ENCODE data around the gene KRT26. TPM values are rescaled to one million over a fixed set of nuclear protein-coding genes. Genes with fewer than 3 reads are reported as not detected.

Gene KRT26
- total RNA-seq, 2 experiments from 2014 or later = not detected

GRCh38 chr17:40765657-40766056 lies 6.3 kb downstream of the KRT26 start:
- intact Hi-C loops (cut with DNase I, micrococcal nuclease) = no loop called here
- ChIA-PET CTCF (interaction anchor here (0.7 kb wide), 1 partner anchor 67 kb away, joined by 3 read pairs; no protein-coding TSS in a partner anchor), POLR2A (no interaction called here)
- H3K27me3 Mint-ChIP-seq = peaks cover 54% of the 10 kb centered on the region
- no peak for TF ChIP-seq CTCF (IDR thresholded peaks at IDR 0.05)
- H3K4me1 ChIP-seq (ENCODE audit: insufficient read depth, low read length) = no peaks in the 10 kb centered on the region
- peaks cover 17% of the 10 kb centered on the region for H3K9me3 Mint-ChIP-seq
- no peak overlapping the region for H3K27ac Mint-ChIP-seq
- no peak overlapping the region for H3K27ac ChIP-seq (ENCODE audit: low read depth in 1 of 2, low read length in 2 of 2)
- H3K4me3 Mint-ChIP-seq = no peak overlapping the region
- H3K9me3 ChIP-seq (ENCODE audit: control insufficient read depth in 1 of 2, insufficient read depth in 1 of 2, low read length in 2 of 2) = peaks cover 13 to 27% of the 10 kb centered on the region in 2 experiments
- peaks cover 6 to 8% of the 10 kb centered on the region in 2 experiments for H3K27me3 ChIP-seq (ENCODE audit: control insufficient read depth in 1 of 2, insufficient read depth in 2 of 2, low read length in 2 of 2)
- no peaks in the 10 kb centered on the region for H3K4me1 Mint-ChIP-seq (ENCODE audit: low read depth)
- no peak overlapping the region for H3K4me3 ChIP-seq (ENCODE audit: low read length)
- H3K36me3 Mint-ChIP-seq (ENCODE audit: low read depth) = peaks cover 2% of the 10 kb centered on the region
- DNase-seq (no peak), ATAC-seq (ENCODE audit: poor library complexity) (no peak)
- H3K36me3 ChIP-seq (ENCODE audit: insufficient read depth, low read length) = no peaks in the 10 kb centered on the region

- H3K4me1 ChIP-seq (ENCODE audit: insufficient read depth, low read length) = no peaks in the 10 kb centered on the region
- TF ChIP-seq CTCF (IDR thresholded peaks at IDR 0.05) = no peak
- peaks cover 13 to 46% of the 10 kb centered on the region in 2 experiments for H3K9me3 ChIP-seq (ENCODE audit: control insufficient read depth in 1 of 2, insufficient read depth in 1 of 2, low read length in 2 of 2)
- Mint-ChIP-seq H3K27ac (no peak overlapping the region), H3K36me3 (ENCODE audit: low read depth) (peaks cover 6% of the 10 kb centered on the region), H3K27me3 (peaks cover 62% of the 10 kb centered on the region), H3K9me3 (peaks cover 31% of the 10 kb centered on the region), H3K4me1 (ENCODE audit: low read depth) (no peaks in the 10 kb centered on the region), H3K4me3 (no peak overlapping the region)
- no peak overlapping the region for H3K4me3 ChIP-seq (ENCODE audit: low read length)
- no peaks in the 10 kb centered on the region for H3K36me3 ChIP-seq (ENCODE audit: insufficient read depth, low read length)
- ChIA-PET CTCF (no interaction called here), POLR2A (no interaction called here)
- intact Hi-C loops (cut with DNase I, micrococcal nuclease) = no loop called here
- DNase-seq = no peak
- ATAC-seq (ENCODE audit: poor library complexity) = no peak
- no peak overlapping the region for H3K27ac ChIP-seq (ENCODE audit: low read depth in 1 of 2, low read length in 2 of 2)
- H3K27me3 ChIP-seq (ENCODE audit: control insufficient read depth in 1 of 2, insufficient read depth in 2 of 2, low read length in 2 of 2) = peaks cover 6 to 8% of the 10 kb centered on the region in 2 experiments
These were observed 8.2 kb downstream of the KRT26 start for GRCh38 chr17:40763752-40764151.

GRCh38 chr17:40760105-40761016 lies 11.6 kb downstream of the KRT26 start:
- Mint-ChIP-seq H3K4me1 (ENCODE audit: low read depth) (no peaks in the 10 kb centered on the region), H3K36me3 (ENCODE audit: low read depth) (peaks cover 6% of the 10 kb centered on the region), H3K27ac (no peak overlapping the region), H3K9me3 (peaks cover 32% of the 10 kb centered on the region), H3K4me3 (no peak overlapping the region), H3K27me3 (peaks cover 62% of the 10 kb centered on the region)
- H3K27ac ChIP-seq (ENCODE audit: low read depth in 1 of 2, low read length in 2 of 2) = no peak overlapping the region
- intact Hi-C loops (cut with DNase I, micrococcal nuclease) = no loop called here
- CTCF ChIA-PET = no interaction called here
- H3K4me3 ChIP-seq (ENCODE audit: low read length) = no peak overlapping the region
- no peaks in the 10 kb centered on the region for H3K36me3 ChIP-seq (ENCODE audit: insufficient read depth, low read length)
- no peaks in the 10 kb centered on the region for H3K4me1 ChIP-seq (ENCODE audit: insufficient read depth, low read length)
- POLR2A ChIA-PET = no interaction called here
- peaks cover under 1 to 2% of the 10 kb centered on the region in 2 experiments for H3K27me3 ChIP-seq (ENCODE audit: control insufficient read depth in 1 of 2, insufficient read depth in 2 of 2, low read length in 2 of 2)
- H3K9me3 ChIP-seq (ENCODE audit: control insufficient read depth in 1 of 2, insufficient read depth in 1 of 2, low read length in 2 of 2) = peaks cover 16 to 50% of the 10 kb centered on the region in 2 experiments
- ATAC-seq (ENCODE audit: poor library complexity) (no peak), DNase-seq (no peak)
- no peak for TF ChIP-seq CTCF (IDR thresholded peaks at IDR 0.05)

Data from CD4-positive, alpha-beta T cell (primary cell).